H9 (cell line): Measurements from ENCODE around the gene ADAMTS2. TPM values are rescaled to one million over a fixed set of nuclear protein-coding genes. Genes with fewer than 3 reads are reported as not detected.

Experiments used
- DNase-seq: peaks from one replicate; pipeline ENCODE4 v3.0.0-alpha.2; 2017
- H2AFZ ChIP-seq: one replicate; pipeline ENCODE4 v1.6.1; 2013; ENCODE audit warnings: mild to moderate bottlenecking, low read length, control low read depth, moderate library complexity
- H2AK5ac ChIP-seq: 2 replicates; pipeline ENCODE4 v1.6.1; 2013; ENCODE audit warnings: low read length, control low read depth, mixed read lengths; ENCODE audit not compliant: insufficient read length
- H2BK120ac ChIP-seq: one replicate; pipeline ENCODE4 v1.6.1; 2013; ENCODE audit warnings: low read depth, mild to moderate bottlenecking, low read length, control low read depth, inconsistent platforms; ENCODE audit not compliant: poor library complexity, severe bottlenecking
- H2BK12ac ChIP-seq: 2 replicates; pipeline ENCODE4 v1.6.1; 2013; ENCODE audit warnings: low read length, control low read depth, mixed read lengths, low read depth; ENCODE audit not compliant: insufficient read length
- H2BK15ac ChIP-seq: 2 replicates; pipeline ENCODE4 v1.6.1; 2013; ENCODE audit warnings: low read depth, low read length, control low read depth
- H2BK20ac ChIP-seq: one replicate; pipeline ENCODE4 v1.6.1; 2013; ENCODE audit warnings: low read depth, mild to moderate bottlenecking, low read length, control low read depth, inconsistent platforms; ENCODE audit not compliant: poor library complexity, severe bottlenecking
- H2BK5ac ChIP-seq: 2 replicates; pipeline ENCODE4 v1.6.1; 2013; ENCODE audit warnings: low read length, control low read depth, mixed read lengths; ENCODE audit not compliant: insufficient read length
- H3K14ac ChIP-seq: 2 replicates; pipeline ENCODE4 v1.6.1; 2013; ENCODE audit warnings: low read length, control low read depth; ENCODE audit not compliant: insufficient read depth
- H3K18ac ChIP-seq: 2 replicates; pipeline ENCODE4 v1.6.1; 2013; ENCODE audit warnings: low read depth, mild to moderate bottlenecking, mixed read lengths, low read length, control low read depth; ENCODE audit not compliant: insufficient read length
- H3K23ac ChIP-seq: 2 replicates; pipeline ENCODE4 v1.6.1; 2013; ENCODE audit warnings: low read length, control low read depth, mixed read lengths, low read depth; ENCODE audit not compliant: insufficient read length
- H3K23me2 ChIP-seq: 2 replicates; pipeline ENCODE4 v1.6.1; 2013; ENCODE audit warnings: low read depth, mild to moderate bottlenecking, mixed read lengths, low read length, control low read depth; ENCODE audit not compliant: insufficient read length, poor library complexity, severe bottlenecking
- H3K27ac ChIP-seq: 2 replicates; pipeline ENCODE4 v1.5.1; 2013; ENCODE audit warnings: low read length, control low read depth, mixed read lengths, low read depth; ENCODE audit not compliant: insufficient read length
- H3K27me3 ChIP-seq: 2 replicates; pipeline ENCODE4 v1.6.1; 2013; ENCODE audit warnings: low read length, control low read depth, inconsistent platforms; ENCODE audit not compliant: insufficient read depth
- H3K4ac ChIP-seq: 2 replicates; pipeline ENCODE4 v1.6.1; 2013; ENCODE audit warnings: low read depth, mild to moderate bottlenecking, control low read depth, inconsistent platforms, low read length, moderate library complexity
- H3K4me1 ChIP-seq: 2 replicates; pipeline ENCODE4 v1.6.1; 2013; ENCODE audit warnings: low read length, control low read depth, inconsistent platforms; ENCODE audit not compliant: insufficient read depth
- H3K4me2 ChIP-seq: 2 replicates; pipeline ENCODE4 v1.6.1; 2013; ENCODE audit warnings: low read length, control low read depth, mixed read lengths; ENCODE audit not compliant: insufficient read length, insufficient read depth
- H3K56ac ChIP-seq: 2 replicates; pipeline ENCODE4 v1.6.1; 2013; ENCODE audit warnings: low read depth, mild to moderate bottlenecking, mixed read lengths, low read length, control low read depth; ENCODE audit not compliant: insufficient read length
- H3K79me1 ChIP-seq: 2 replicates; pipeline ENCODE4 v1.6.1; 2013; ENCODE audit warnings: low read depth, mild to moderate bottlenecking, moderate library complexity, low read length, control low read depth, inconsistent platforms; ENCODE audit not compliant: insufficient read depth, poor library complexity, severe bottlenecking
- H3K79me2 ChIP-seq: 2 replicates; pipeline ENCODE4 v1.6.1; 2013; ENCODE audit warnings: low read length, control low read depth, inconsistent platforms; ENCODE audit not compliant: insufficient read depth
- H3K9ac ChIP-seq: 2 replicates; pipeline ENCODE4 v1.6.1; 2013; ENCODE audit warnings: low read length, control low read depth, mixed read lengths; ENCODE audit not compliant: insufficient read length; ENCODE audit errors: extremely low read depth
- H3K9me3 ChIP-seq: one replicate; pipeline ENCODE4 v1.6.1; 2013; ENCODE audit warnings: low read depth, low read length, inconsistent platforms; ENCODE audit not compliant: control insufficient read depth
- H3T11ph ChIP-seq: one replicate; pipeline ENCODE4 v1.6.1; 2013; ENCODE audit warnings: mild to moderate bottlenecking, low read length, control low read depth, inconsistent platforms
- H4K20me1 ChIP-seq: one replicate; pipeline ENCODE4 v1.6.1; 2013; ENCODE audit not compliant: control insufficient read depth, insufficient read length, insufficient read depth
- H4K5ac ChIP-seq: 2 replicates; pipeline ENCODE4 v1.6.1; 2013; ENCODE audit warnings: low read depth, mild to moderate bottlenecking, mixed read lengths, low read length, control low read depth; ENCODE audit not compliant: insufficient read length
- H4K8ac ChIP-seq: replicated peaks from 2 replicates; pipeline ENCODE4 v1.6.1; 2013; ENCODE audit warnings: low read length, control low read depth, mixed read lengths, low read depth; ENCODE audit not compliant: insufficient read length
- H4K91ac ChIP-seq: 2 replicates; pipeline ENCODE4 v1.6.1; 2013; ENCODE audit warnings: low read depth, mild to moderate bottlenecking, moderate library complexity, mixed read lengths, low read length, control low read depth; ENCODE audit not compliant: insufficient read length
- H3K27ac Mint-ChIP-seq, 3 experiments: 2 replicates in 2 of 3; 3 replicates in 1 of 3; pipeline ENCODE4 v1.8.0; 2020 to 2021; ENCODE audit warnings: mixed read lengths in 3 of 3, mild to moderate bottlenecking in 1 of 3, moderate library complexity in 1 of 3
- H3K27me3 Mint-ChIP-seq: 2 replicates; pipeline ENCODE4 v1.8.0; 2021; ENCODE audit warnings: low read depth, mild to moderate bottlenecking, moderate library complexity, mixed read lengths
- H3K36me3 Mint-ChIP-seq, 3 experiments: 2 replicates in 2 of 3; 3 replicates in 1 of 3; pipeline ENCODE4 v1.8.0; 2020 to 2021; ENCODE audit warnings: low read depth in 3 of 3, mixed read lengths in 3 of 3; ENCODE audit not compliant: insufficient read depth in 1 of 3
- H3K4me1 Mint-ChIP-seq, 2 experiments: 2 replicates each; pipeline ENCODE4 v1.8.0; 2020; ENCODE audit warnings: mixed read lengths in 2 of 2
- H3K4me3 Mint-ChIP-seq, 2 experiments: 2 replicates in 1 of 2; 3 replicates in 1 of 2; pipeline ENCODE4 v1.8.0; 2020 to 2021; ENCODE audit warnings: mild to moderate bottlenecking in 2 of 2, mixed read lengths in 2 of 2, moderate library complexity in 1 of 2
- H3K9me3 Mint-ChIP-seq, 2 experiments: 2 replicates in 1 of 2; 3 replicates in 1 of 2; pipeline ENCODE4 v1.8.0; 2020; ENCODE audit warnings: mild to moderate bottlenecking in 2 of 2, mixed read lengths in 2 of 2, moderate library complexity in 1 of 2
- WGBS: extraction: QIAGEN DNeasy Blood & Tissue Kit; methylation state at CpG from one replicate; pipeline ENCODE4 v1.1.7; 2013; ENCODE audit warnings: missing lambda C conversion rate, low lambda C conversion rate, mixed read lengths; ENCODE audit not compliant: insufficient read length; ENCODE audit errors: extremely low coverage; 5-methylcytosine and 5-hydroxymethylcytosine counted together
- total RNA-seq: library from RNA; stranded (reverse); gene quantifications from 2 replicates; pipeline ENCODE4 v1.2.1, GENCODE V29; 2021
- TF ChIP-seq, protein P1 (sequence below): fragments of 200-600 bp; sonication (generic); conservative IDR thresholded peaks from 3 replicates; pipeline ENCODE4 v1.8.0; 2021; ENCODE audit warnings: antibody characterized with exemption, mild to moderate bottlenecking

ADAMTS2 gene
- total RNA-seq, 1 experiment from 2014 or later = 5.4 TPM

DNA sequence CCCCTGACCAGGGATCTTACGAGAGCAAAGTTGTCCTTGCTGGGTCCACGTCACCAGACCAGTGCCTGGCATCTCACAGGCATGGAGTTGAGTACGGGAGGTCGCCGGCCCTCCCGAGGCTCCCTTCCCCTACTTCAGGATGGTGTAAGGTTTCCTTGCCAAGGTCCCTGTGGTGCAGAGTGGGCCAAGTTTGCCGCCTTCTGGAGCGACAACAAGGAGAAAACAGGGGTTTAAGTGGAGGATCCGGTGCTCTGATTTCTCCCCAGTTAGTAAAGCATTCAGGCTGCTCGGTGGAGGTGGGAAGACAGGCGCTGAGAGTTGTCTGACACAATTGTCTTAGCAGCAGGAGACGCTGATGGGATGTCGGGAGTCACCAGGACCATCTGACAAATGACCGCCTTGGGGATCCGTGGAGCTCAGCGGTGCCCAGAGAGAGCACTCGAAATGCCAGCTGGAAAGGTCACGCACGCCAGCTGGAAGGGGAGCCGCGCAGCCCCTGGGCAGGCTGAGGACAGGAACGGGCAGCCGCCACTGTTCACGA, 37.3 kb downstream of the ADAMTS2 start:
- H3K9me3 Mint-ChIP-seq = peaks cover 20 to 28% of the 10 kb centered on the region in 2 experiments
- Histone ChIP-seq H2BK5ac (no peak overlapping the region), H4K8ac (no peak overlapping the region), H3K9ac (no peak overlapping the region), H2AFZ (no peak overlapping the region), H4K20me1 (no peaks in the 10 kb centered on the region), H4K5ac (no peak overlapping the region), H3K27ac (no peak overlapping the region), H2BK120ac (no peak overlapping the region), H3K79me2 (no peaks in the 10 kb centered on the region), H3K4ac (no peak overlapping the region), H3K23ac (no peak overlapping the region), H3K23me2 (no peaks in the 10 kb centered on the region), H3K4me1 (no peaks in the 10 kb centered on the region), H3K27me3 (no peaks in the 10 kb centered on the region), H3K56ac (no peak overlapping the region), H2BK20ac (no peak overlapping the region), H3K79me1 (no peaks in the 10 kb centered on the region), H3K14ac (no peak overlapping the region; the same call in 1 of the 2 replicates), H2AK5ac (no peak overlapping the region), H3T11ph (no peak overlapping the region), H3K18ac (no peak overlapping the region), H2BK12ac (no peak overlapping the region), H3K4me2 (no peak overlapping the region), H2BK15ac (no peak overlapping the region), H3K9me3 (no peaks in the 10 kb centered on the region), H4K91ac (no peak overlapping the region)
- DNase-seq = no peak
- WGBS = no CpG with 5 or more reads among the region's 24 CpGs
- no peaks in the 10 kb centered on the region for H3K4me1 Mint-ChIP-seq
- peaks cover 0 to 5% (median 0%) of the 10 kb centered on the region in 3 experiments; a peak in 2 of 7 replicates for H3K36me3 Mint-ChIP-seq
- no peak overlapping the region for H3K27ac Mint-ChIP-seq
- peaks cover 2% of the 10 kb centered on the region; the same call in 1 of the 2 replicates for H3K27me3 Mint-ChIP-seq
- TF ChIP-seq, protein P1, sequence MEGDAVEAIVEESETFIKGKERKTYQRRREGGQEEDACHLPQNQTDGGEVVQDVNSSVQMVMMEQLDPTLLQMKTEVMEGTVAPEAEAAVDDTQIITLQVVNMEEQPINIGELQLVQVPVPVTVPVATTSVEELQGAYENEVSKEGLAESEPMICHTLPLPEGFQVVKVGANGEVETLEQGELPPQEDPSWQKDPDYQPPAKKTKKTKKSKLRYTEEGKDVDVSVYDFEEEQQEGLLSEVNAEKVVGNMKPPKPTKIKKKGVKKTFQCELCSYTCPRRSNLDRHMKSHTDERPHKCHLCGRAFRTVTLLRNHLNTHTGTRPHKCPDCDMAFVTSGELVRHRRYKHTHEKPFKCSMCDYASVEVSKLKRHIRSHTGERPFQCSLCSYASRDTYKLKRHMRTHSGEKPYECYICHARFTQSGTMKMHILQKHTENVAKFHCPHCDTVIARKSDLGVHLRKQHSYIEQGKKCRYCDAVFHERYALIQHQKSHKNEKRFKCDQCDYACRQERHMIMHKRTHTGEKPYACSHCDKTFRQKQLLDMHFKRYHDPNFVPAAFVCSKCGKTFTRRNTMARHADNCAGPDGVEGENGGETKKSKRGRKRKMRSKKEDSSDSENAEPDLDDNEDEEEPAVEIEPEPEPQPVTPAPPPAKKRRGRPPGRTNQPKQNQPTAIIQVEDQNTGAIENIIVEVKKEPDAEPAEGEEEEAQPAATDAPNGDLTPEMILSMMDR = no peak
- H3K4me3 Mint-ChIP-seq = no peak overlapping the region
